Nephron (organoid): ENCODE data around the gene DPYSL4.
A peak's percentile ranks its signal among the peaks of the same experiment; 100 is the strongest.

Source experiments
- H3K27ac Mint-ChIP-seq, 3 experiments: 2 replicates each; pipeline ENCODE4 v1.8.0; 2020; ENCODE audit warnings: mixed read lengths in 3 of 3, mild to moderate bottlenecking in 2 of 3, moderate library complexity in 1 of 3
- H3K27me3 Mint-ChIP-seq: 2 replicates; pipeline ENCODE4 v1.8.0; 2021; ENCODE audit warnings: low read depth, mild to moderate bottlenecking, moderate library complexity, mixed read lengths
- H3K36me3 Mint-ChIP-seq: 2 replicates; pipeline ENCODE4 v1.8.0; 2020; ENCODE audit warnings: low read depth, mixed read lengths
- H3K4me1 Mint-ChIP-seq: 2 replicates; pipeline ENCODE4 v1.8.0; 2020; ENCODE audit warnings: mixed read lengths
- H3K4me3 Mint-ChIP-seq, 3 experiments: 2 replicates each; pipeline ENCODE4 v1.8.0; 2020; ENCODE audit warnings: mild to moderate bottlenecking in 3 of 3, mixed read lengths in 3 of 3, moderate library complexity in 2 of 3
- H3K9me3 Mint-ChIP-seq: 2 replicates; pipeline ENCODE4 v1.8.0; 2020; ENCODE audit warnings: mixed read lengths
- CTCF ChIP-seq, 3 experiments: fragments of 200-600 bp; sonication (generic); IDR thresholded peaks; one replicate each; pipeline ENCODE4 v1.5.0; 2021; ENCODE audit warnings: antibody characterized with exemption in 3 of 3; ENCODE audit not compliant: unreplicated experiment in 3 of 3

Gene DPYSL4

DNA sequence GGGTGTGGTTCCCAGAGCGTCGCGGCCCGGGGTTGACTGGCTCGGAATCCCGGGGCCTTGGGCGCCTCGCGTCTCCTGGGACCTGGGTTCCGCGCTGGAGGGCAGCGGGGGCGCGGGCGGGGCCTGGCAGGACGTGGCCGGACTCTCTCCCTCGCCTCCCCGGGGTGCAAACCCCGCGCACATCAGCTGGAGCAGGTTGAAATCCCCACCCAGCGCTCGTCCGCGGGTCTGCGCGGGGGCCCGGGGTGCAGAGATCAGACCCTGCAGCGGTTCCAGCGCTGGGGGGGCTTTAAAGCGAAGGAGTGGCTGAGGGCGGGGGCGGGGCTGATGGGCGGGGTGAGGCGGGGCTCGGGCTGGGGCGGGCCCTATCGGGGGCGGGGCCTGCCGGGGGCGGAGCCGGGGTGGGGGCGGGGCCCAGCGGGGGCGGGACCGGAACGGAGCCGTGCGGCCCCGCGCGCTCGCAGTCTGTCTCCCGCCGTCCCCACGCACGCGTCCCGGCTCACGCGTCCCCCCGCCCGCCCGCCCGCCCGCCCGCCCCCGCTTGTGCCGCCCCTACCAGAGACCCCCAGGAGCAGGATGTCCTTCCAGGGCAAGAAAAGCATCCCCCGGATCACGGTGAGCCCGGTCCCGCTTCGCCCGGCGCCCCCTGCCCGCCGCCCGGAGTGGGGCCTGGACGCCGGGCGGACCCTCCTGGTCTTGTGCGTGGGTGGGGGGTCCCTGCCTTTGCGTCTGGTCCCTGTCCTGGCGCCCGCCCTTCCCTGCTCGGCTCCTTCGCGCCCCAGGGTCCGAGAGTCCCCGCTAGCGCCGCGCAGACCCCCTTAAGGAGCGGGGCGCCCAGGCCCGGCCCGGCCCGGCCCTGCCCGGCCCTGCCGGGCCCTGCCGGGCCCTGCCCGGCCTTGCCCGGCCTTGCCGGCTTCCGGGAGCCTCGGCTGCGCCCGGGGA, at the start of gene DPYSL4:
Gene DPYSL4 (plus strand): TSS at position 461 of the 942 bp plus-strand sequence. CDS start 116 bp downstream, at position 577.
- Mint-ChIP-seq H3K27me3 (peaks cover 65% of the 10 kb centered on the region), H3K4me3 (peak within 1 kb of the TSS; percentile 79 to 84 (median 82)), H3K27ac (no peak within 1 kb of the TSS), H3K4me1 (peaks cover 23% of the 10 kb centered on the region), H3K36me3 (peaks cover 16% of the 10 kb centered on the region), H3K9me3 (no peaks in the 10 kb centered on the region)
- TF ChIP-seq CTCF (IDR thresholded peaks at IDR 0.05; ENCODE audit: unreplicated experiment in 3 of 3) = no peak

DNA sequence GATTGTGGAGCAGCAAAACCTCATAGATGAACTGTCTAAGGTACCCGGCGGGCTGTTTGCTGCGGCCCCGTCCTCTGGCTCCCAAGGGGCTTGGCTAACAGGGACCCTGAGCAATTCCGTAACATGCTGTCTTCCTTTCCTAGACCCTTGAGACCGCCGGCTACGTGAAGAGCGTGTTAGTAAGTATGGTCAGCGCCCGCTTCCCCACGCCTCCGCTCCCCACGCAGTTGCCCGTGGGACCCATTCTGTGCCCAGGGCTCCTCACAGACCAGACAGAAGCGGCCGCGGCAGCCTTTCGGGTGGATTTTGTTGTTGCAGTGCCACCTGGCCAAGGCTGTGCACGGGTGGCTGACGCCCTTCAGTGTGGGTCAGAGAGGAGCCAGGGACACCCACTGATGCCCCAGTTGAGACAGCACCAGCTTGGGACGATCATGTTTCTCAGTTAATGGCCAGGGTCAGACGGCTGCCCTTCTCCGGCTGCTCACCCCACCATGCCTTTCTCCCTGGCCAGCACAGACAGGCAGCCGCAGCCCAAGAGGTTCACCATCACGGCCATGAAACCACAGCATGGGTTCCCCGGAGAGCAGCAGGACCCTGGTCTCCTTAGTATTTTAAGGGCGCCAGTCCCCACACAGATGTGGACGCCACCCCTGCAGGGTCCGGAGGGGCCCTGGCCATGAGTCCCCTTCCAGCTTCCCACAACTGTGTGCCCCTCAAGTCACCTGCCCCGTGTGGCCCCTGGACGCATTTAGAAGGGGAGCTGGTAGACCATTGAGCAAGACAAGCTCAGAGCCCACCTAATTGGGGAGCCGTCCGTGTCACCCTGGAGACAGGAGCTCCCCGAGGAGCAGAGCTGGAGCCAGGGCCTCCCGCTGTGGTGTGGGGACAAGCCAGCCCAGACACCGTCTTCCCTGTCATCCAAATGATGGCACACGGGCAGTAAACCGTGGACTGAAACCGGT, 49.4 kb upstream of the DPYSL4 start:
- H3K4me1 Mint-ChIP-seq = peaks cover 11% of the 10 kb centered on the region
- H3K4me3 Mint-ChIP-seq = no peak overlapping the region
- no peaks in the 10 kb centered on the region for H3K36me3 Mint-ChIP-seq
- H3K27ac Mint-ChIP-seq = no peak overlapping the region
- no peaks in the 10 kb centered on the region for H3K9me3 Mint-ChIP-seq
- TF ChIP-seq CTCF (IDR thresholded peaks at IDR 0.05; ENCODE audit: unreplicated experiment in 3 of 3) = no peak
- H3K27me3 Mint-ChIP-seq = peaks cover 3% of the 10 kb centered on the region

DNA sequence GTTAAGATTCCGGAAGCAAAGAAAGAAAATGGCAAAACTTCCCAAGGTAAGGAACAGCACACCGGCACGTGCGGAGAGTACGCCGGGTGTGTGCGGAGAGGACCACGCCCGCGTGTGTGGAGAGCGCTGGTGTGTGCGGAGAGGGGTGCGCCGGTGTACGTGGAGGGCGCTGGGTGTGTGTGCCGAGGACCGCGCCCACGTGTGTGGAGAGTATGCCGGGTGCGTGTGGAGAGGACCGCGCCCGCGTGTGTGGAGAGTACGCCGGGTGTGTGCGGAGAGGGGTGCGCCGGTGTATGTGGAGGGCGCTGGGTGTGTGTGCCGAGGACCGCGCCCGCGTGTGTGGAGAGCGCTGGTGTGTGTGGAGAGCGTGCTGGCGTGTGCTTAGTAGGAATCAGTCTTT, 48.6 kb upstream of the DPYSL4 start:
- no peak for TF ChIP-seq CTCF (IDR thresholded peaks at IDR 0.05; ENCODE audit: unreplicated experiment in 3 of 3)
- Mint-ChIP-seq H3K27ac (no peak overlapping the region), H3K9me3 (no peaks in the 10 kb centered on the region), H3K4me1 (peaks cover 9% of the 10 kb centered on the region), H3K36me3 (no peaks in the 10 kb centered on the region), H3K4me3 (peak overlapping the region in 1 of 3 experiments; percentile 22), H3K27me3 (peaks cover 3% of the 10 kb centered on the region)

DNA sequence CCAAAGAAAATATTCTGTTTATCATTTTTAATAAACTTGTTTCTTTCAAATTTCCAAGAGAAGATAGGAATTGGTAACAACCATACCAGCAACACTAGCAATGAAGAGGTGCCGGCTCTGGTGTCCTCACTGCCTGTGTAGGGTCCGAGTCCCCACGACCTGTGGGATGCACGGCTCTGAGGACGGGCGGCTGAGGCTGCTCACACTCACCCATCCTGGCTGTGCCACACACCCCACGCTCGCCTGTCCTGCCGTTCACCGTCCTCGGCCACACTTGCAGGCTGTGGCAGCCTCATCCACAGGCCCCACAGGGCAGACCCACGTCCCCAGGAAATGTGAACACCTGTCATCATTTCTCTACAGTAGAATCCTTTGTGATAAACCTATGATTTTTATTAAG, 48.2 kb upstream of the DPYSL4 start:
- Mint-ChIP-seq H3K27me3 (peaks cover 3% of the 10 kb centered on the region), H3K27ac (no peak overlapping the region), H3K9me3 (no peaks in the 10 kb centered on the region), H3K36me3 (no peaks in the 10 kb centered on the region), H3K4me1 (peaks cover 11% of the 10 kb centered on the region), H3K4me3 (no peak overlapping the region)
- no peak for TF ChIP-seq CTCF (IDR thresholded peaks at IDR 0.05; ENCODE audit: unreplicated experiment in 3 of 3)

GRCh38 chr10:132139526-132139925, 47.2 kb upstream of the DPYSL4 start:
- H3K4me3 Mint-ChIP-seq = no peak overlapping the region
- peaks cover 3% of the 10 kb centered on the region for H3K27me3 Mint-ChIP-seq
- no peaks in the 10 kb centered on the region for H3K36me3 Mint-ChIP-seq
- H3K27ac Mint-ChIP-seq = no peak overlapping the region
- TF ChIP-seq CTCF (IDR thresholded peaks at IDR 0.05; ENCODE audit: unreplicated experiment in 3 of 3) = no peak
- H3K4me1 Mint-ChIP-seq = peaks cover 6% of the 10 kb centered on the region
- H3K9me3 Mint-ChIP-seq = no peaks in the 10 kb centered on the region
